HTERT RPE-1 (cell line): Measurements from ENCODE around the gene CRTC1.

Experiments used
- in situ Hi-C: fragments of 300-500 bp; cut with MboI; formaldehyde crosslinking; loops from 4 replicates; pipeline ENCODE4 v1.14.3; 2020; ENCODE audit warnings: low sequenced_read_pairs

Gene CRTC1

DNA sequence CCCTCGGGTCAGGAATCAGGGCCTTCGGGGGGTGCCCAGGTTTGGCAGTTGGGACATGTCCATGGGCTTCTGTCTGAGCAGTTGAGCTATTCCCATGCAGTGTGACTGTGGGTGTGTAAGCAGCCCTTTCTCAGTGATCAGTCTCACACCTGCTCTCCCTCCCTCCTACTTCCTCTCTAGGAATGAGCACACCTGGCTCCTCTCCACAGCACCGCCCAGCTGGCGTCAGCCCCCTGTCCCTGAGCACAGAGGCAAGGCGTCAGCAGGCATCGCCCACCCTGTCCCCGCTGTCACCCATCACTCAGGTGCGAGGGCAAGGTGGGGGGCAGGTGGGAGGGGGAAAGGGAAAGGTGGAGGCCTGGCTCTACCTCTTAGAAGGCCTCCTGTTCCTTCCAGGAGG lies 81.7 kb downstream of the CRTC1 start:
- in situ Hi-C loops, result no loop called here

DNA sequence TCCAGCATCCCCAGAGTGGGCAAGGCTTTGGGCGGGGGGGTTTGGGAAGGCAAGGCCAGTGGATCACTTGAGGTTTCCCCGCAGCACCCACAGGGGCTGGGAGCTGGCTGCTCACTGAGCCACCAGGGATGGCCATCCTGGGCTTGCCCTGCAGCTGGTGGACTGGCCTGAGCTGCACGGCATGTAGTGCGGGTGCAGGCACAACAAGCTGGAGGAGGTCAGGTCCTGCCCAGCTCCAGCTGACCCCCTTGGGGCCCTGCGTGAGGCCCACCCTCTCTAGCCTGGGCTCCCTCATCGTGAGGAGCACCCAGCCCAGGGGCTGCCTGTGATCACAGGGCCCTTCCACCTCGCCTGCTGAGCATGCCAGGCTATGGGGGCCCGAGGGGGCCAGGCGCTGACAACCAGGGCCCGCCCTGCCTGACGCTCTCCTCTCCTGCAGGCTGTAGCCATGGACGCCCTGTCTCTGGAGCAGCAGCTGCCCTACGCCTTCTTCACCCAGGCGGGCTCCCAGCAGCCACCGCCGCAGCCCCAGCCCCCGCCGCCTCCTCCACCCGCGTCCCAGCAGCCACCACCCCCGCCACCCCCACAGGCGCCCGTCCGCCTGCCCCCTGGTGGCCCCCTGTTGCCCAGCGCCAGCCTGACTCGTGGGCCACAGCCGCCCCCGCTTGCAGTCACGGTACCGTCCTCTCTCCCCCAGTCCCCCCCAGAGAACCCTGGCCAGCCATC lies 84.7 kb downstream of the CRTC1 start:
- in situ Hi-C loops, result no loop called here

DNA sequence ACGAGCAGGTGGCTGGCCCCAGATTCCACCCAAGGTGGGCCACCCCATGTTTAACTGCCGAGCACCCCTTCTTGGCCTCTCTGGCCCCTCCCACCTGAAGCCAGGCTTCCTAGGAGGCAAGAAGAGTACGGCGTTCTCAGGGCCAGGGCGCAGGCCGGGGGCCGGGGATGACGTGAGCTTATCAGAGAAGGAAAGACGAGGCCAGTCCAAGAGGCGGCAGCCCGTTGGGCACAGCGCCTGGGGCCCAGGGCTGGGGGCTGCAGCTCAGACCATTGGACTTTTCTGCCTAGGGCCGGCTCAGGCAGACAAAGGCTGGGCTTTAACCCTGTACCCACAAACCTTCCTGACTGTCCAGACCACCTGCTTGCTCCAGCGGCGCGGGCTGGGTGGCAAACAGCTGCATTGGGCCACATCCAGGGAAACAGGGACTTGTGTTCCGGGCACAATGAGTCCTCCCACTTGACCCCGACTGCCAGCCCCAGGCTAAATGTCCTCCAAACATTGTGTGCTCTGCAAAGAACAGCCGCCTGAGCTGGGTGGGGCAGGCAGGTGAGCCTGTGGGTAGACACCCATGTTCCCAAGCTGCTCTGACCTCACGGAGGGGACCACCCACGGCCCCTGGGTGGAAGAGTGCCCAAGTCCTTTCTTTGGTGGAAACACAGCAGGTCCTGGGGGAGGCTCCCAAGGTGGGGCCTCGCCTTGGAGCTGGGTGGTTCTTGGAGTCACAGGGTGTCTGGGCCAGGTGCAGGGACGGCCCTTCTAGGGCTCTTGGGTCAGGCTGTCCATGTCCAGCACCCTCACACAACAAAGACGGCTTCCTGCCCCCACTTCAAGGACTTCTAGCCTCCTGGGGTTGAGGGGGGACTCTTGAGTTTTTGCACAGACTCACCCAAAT lies 85.8 kb downstream of the CRTC1 start:
- in situ Hi-C loops, result no loop called here

DNA sequence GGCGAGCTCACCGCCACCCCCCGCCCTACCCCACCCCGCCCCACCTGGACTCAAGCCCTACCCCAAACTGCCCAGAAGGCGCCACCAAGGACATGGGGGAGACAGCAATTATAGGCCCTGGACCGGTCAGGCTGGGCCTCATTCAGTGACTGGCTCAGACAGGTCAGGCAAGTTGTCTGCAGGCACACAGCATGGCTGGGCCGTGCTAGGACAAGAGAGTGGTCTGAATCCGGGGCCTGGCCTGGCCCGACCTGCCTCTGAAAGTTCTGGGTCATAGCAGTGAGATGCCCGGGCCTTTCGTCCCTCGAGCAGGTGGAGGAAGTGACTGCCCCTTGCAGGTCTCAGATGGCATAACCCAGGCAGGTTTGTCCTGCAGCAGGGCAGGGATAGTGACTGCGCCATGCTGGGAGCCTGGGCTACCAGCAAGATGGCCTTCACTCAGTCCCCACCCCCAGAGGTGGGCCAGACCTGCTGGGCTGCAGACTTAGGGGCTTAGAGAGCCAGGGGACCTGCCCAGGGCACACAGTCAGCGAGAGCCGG lies 86.6 kb downstream of the CRTC1 start:
- in situ Hi-C loops, result no loop called here

DNA sequence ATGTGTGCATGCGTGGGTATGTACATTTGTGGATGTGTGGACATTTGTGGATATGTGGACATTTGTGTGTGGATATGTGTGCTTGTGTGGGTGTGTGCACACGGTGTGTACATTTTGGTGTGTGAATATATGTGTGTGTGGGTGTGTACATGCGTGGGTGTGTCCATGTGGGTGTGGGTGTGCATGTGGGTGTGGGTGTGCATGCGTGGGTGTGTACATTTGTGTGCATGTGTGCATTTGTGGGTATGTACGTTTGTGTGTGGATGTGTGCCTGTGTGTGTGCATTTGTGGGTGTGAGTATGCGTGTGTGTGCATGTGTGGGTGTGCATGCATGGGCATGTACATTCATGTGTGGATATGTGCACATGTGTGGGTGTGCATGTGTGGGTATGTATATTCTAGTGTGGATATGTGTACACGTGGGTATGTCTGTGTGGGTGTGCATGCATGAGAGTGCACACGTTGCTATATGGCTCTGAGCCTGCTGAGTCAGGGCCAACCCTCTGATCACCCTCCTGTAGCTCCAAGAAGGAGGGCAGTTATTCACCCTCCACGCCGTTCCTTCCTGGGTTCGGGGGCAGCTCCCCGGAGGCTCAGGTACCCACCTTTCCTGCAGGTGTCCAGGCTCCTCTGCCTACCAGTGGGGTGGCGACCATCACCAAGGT lies 87.3 kb downstream of the CRTC1 start:
- in situ Hi-C loops, result no loop called here

DNA sequence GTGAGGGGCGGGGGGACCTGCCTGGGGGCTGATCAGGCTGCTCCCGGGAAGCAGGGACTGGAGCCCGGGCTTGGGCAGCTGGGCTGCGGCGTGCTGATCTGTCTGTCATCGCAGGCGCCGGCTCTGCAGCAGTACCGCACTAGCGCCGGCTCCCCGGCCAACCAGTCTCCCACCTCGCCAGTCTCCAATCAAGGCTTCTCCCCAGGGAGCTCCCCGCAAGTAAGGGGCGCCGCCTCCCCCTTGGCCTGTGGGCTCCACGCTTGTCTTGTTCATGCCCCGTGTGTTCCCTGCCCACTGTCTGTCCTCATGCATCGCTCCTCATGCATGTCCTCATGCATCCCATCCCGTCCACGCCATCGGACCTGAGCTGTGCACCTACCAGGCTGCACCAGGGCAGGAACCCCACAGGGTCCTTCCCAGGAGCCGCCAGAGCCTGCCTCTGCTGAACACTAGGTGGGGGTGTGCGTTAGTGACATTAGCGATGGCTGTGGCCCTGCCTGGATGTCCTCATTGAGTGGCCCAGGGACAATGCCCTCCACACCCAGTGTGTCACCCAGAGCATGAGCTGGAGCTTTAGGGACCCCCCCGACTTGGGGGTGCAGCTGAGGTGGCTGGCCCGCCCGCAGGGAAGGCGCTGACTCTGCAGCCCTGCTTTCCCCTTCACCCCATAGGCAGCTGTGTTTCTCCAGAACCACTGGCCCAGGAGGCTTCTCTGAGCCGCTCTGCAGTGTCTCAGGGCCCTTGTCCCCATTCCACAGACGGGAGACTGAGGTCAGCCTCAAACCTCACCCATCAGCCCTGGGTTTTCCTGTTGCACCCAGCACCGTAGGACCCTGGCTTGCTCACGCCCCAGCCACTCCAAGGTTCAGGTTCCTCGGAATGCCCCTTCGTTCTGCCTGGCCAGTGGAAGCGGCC lies 88.1 kb downstream of the CRTC1 start:
- in situ Hi-C loops, result no loop called here

DNA sequence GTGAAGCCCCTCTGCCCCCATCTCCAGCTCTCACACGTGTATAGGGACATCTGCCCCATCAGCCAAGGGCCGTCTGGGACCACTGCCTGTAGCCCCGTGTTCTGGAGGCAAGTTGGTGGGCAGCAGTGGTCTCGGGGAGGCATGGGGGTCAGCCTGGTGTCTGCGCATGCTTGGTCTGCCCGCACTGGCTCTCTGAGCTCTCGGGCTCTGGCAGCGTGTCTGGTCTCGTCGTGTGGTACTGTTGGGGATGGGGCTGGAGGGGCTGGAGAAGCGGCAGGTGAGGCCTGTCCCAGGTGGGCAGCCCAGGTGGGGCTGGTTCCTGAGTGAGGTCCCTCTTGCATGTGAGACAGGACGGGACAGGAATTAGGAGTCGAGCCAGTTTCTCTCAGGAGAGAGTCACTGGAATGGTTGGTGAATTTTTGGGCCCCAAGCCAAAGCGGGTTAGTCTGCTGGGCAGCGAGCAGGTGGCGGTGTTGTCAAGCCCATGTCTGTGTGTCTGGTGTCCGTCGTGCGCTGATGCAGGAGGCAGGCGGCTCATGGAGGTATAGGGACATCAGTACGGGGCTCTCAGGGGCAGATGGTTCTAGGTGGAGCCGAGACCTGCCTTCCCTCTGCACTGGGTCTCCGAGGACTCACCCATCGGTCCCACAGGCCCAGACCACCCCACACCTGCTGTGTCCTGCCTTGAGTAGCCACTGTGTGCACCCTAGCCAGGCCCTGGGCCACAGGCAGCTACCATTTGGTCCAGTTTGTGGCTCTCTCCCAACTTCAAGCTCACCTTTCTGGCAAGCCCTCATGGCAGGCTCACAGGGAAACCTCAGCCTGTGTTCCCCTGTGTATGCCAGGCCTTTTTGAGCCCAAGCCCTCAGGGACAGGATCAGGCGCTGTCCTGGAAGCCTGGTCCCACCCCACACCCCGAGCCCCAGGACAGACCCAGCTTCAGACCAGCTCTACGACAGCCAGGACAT lies 89.4 kb downstream of the CRTC1 start:
- in situ Hi-C loops, result no loop called here

DNA sequence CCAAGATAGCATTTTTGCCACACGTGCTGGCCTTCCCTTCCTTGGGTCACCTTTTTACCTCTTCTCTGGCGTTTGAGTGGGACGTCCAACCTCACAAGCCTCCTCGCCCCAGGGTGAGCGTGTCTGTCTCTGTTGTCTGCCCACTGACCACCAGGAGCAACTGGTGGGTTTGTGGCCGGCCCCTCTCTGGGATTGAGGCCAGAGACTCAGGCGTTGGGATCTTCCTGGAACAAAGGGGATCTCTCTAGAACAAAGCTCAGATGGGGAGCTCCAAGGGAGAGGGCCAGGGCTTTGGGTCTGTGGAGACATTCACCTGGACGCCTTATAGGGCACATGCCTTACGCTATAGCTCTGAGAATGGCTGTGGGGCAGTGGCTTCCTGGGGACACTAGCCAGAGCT lies 90.2 kb downstream of the CRTC1 start:
- in situ Hi-C loops, result no loop called here

DNA sequence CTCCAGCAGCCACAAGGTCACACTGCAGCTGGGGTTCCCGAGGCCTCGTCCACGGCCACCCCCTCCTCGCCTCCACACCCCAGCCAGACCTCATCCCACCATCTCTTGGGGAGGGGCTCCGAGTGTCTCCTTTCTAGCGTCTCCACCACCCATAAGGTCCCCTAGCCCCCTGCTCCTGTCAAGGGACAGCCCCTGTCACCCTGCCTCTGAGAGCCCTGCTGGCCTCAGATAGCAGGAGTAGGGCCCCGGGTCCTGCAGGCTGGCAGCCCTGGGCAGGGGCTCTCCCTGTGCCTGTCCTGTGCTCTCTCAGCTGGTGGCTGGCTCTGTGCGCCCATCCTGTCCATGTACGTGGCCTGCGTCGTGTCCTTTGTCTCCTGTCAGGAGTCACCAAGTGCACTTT lies 90.6 kb downstream of the CRTC1 start:
- in situ Hi-C loops, result no loop called here

DNA sequence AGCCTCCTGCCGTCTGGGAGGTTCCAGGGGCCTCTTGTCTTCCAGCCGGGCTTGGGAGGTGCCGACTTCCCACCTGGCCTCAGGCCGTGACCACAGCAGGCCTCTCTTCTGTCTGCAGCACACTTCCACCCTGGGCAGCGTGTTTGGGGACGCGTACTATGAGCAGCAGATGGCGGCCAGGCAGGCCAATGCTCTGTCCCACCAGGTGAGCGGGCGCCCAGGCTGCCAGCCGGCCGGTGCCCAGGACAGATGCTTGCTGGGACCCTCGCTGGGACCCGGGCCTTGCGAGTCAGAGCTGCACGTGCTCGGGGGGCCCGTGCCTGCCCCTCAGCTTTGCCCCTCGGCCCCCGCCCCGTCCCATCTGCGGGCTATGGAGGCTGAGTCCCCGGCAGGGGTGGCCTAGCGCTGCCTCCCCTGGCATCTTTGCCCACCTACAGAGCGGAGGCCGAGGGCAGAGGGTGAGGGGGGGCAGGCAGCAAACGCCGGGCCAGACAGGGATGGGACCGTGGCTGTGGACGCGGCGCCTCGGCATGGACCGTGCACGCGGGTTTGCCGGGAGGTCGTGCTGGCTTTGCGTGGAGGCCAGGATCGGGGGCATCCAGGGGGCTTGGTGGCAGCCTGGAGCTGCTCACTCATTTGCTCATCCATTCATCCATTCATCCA lies 91.4 kb downstream of the CRTC1 start:
- in situ Hi-C loops, result no loop called here

DNA sequence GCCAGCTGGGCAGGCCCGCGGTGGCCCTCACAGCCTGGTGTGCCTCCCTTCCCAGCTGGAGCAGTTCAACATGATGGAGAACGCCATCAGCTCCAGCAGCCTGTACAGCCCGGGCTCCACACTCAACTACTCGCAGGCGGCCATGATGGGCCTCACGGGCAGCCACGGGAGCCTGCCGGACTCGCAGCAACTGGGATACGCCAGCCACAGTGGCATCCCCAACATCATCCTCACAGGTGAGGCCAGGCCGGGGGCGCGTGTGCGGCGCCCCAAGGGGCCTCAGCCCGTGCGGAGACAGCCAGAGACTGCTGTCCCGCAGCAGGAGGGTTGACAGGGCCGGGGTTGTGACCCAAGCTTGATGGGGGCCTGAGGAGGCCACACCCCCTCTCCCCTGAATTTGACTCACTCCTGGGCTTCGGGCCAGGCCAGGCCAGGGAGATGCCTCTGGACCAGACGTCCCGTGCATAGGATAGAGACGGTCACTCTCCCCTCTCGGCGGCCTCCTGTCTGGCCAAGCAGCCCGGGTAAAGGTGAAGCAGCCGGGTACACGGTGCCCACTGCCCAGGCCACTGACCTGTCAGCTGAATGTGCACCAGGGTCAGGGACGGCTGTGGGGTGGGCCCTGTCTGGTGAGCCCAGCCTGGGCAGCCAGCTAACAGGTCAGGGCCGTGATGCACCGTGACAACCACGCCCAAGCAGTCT lies 92.3 kb downstream of the CRTC1 start:
- in situ Hi-C loops, result no loop called here

DNA sequence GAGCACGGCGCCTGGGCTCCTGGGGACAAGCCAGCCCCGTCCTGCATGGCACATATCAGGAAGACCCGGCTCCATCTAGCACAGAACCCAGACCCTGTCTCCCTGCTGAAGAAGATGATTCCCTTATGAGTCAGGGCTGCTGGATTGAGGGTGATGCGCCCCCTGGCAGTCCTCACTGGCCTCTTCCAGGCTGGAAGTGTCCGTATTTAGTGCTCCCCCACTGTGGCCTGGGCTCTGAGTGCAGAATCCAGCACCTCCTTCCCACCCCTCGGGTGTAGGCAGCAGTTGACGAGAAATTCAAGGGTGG lies 92.8 kb downstream of the CRTC1 start:
- in situ Hi-C loops, result no loop called here

DNA sequence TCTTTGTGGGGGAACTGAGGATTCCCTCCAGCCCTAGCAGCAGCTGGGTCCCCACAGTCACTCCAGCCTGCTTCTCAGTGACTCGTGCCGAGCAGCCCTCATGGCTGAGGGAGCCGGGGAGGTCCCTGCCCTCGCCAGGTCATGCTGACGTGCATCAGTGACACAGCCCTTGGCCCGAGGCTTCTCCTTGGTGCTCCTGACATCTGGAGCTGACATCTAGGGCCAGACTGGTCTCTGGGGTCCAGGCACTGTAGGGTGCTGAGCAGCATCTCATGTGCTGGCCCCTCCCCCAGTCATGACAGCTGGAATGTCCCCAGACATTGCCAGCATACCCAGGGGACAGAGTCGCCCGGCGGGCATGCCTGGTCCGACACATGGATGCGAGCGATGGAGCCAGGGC lies 93.3 kb downstream of the CRTC1 start:
- in situ Hi-C loops, result no loop called here

DNA sequence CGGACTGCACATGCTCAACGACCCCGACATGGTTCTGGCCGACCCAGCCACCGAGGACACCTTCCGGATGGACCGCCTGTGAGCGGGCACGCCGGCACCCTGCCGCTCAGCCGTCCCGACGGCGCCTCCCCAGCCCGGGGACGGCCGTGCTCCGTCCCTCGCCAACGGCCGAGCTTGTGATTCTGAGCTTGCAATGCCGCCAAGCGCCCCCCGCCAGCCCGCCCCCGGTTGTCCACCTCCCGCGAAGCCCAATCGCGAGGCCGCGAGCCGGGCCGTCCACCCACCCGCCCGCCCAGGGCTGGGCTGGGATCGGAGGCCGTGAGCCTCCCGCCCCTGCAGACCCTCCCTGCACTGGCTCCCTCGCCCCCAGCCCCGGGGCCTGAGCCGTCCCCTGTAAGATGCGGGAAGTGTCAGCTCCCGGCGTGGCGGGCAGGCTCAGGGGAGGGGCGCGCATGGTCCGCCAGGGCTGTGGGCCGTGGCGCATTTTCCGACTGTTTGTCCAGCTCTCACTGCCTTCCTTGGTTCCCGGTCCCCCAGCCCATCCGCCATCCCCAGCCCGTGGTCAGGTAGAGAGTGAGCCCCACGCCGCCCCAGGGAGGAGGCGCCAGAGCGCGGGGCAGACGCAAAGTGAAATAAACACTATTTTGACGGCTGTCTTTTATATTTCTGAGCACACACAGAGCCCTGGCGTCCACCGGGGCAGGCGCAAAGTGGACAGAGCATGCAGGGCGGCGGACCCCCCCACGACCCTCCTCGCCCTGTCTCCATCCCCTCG lies 94.0 kb downstream of the CRTC1 start:
- in situ Hi-C loops, result no loop called here

DNA sequence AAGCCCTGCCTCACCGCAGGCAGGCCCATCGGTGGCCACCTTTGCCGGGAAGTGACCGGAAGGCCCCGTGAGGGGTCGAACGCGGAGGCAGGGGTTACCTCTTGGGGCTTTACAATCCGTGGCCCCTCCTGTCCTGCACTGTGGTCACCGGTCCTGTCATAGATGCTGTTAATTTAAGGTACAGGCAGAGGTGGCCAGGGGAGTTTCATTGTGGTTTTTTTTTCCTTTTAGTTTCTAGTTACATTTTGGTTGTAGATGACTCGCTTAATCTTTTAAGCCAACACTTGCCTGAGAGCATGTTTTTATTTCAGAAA lies 94.6 kb downstream of the CRTC1 start:
- in situ Hi-C loops, result no loop called here

DNA sequence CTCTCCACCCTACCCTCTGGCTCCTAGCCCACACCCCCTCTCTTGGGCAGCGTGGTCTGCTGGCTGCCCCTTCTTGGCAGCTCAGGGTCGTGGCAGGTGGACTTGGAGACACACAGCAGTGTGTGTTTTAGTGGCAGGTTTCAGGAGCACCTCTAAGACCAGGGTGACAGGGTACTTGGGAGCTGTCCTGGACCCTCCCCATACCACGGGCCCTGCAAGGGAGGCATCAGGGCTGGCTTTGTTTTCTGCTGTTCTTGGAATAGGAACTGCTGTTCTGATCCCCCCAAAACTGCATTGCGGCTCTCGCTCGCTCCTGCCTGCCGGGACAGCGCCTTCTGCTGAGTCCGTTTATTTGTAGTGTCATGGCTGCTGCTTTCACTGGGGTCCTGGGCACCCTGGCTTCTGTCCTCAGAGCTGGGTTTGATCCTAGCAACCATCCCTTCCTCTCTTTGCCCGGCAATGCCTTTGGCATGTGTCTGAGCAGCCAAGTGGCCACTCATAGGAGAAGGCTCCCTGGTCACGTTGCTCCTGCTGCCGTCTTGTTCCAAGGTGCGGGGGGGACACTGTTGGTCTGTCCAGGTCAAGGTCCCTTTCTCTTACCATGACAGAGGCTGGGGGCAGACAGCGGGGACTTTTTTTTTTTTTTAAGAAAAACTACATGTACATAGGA lies 95.5 kb downstream of the CRTC1 start:
- in situ Hi-C loops, result no loop called here

DNA sequence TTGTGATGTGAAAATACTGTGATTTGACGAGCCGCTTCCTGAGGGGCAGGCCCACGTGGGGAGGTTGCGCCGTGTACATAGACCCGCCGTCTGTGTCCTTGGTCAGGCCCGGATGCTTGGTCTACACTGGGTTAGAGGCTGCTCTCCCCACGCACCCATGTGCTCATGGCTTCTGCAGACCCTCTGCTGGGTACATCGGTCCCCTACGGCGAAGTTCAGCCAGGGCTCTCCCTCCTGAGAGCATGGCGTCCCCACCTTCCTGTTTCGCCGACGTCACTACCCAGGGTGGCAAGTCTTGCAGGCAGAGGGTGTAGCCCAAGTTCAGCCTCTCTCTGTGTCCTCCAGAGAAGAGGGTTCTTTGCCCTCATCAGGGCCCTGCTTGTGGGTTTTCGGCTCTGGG lies 96.6 kb downstream of the CRTC1 start:
- in situ Hi-C loops, result no loop called here
